ENCODE measurements around the gene CSK. TPM values are rescaled to one million over a fixed set of nuclear protein-coding genes. Genes with fewer than 3 reads are reported as not detected.
A peak's percentile ranks its signal among the peaks of the same experiment; 100 is the strongest.

The CSK gene
- total and polyA plus RNA-seq, 2 of the 8 experiments (the other 6 are each of a cell fraction or from before 2014, with no cell fraction given) = 13.7 to 50.2 TPM

DNA sequence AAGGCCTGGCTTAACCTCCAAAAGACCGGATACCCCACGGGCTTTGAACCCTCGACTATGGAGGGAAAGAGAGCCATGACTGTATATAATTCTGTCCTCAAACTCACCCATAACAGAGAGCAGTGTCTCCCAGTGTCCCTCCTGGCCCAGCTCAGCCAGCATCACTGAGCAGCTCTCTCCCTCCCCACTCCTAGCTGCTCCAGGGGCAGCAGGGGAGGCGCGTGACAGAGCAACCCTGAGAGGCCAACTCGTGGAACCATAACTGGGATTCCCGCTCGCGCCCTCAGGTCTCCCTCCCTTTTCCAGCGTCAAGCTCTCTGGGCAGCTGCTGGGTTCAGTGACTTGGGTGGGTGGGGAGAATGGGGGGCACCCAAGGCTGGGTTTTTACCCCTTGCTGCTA is 44.0 kb downstream of the CSK start:
- no peak overlapping the region for H2BK5ac ChIP-seq (ENCODE audit: low read depth, low read length)
- H2AK5ac ChIP-seq (ENCODE audit: low read depth, low read length) = no peak overlapping the region
- H3K9me3 ChIP-seq (ENCODE audit: insufficient read depth in 2 of 2, low read depth in 1 of 2, low read length in 1 of 2) = no peaks in the 10 kb centered on the region
- peak overlapping the region; percentile 58 to 61 for H3K4me2 ChIP-seq (ENCODE audit: insufficient read depth in 1 of 2, low read depth in 2 of 2, low read length in 2 of 2)
- TF ChIP-seq EZH2 (IDR thresholded peaks at IDR 0.05; ENCODE audit: low read depth, low read length, severe bottlenecking) (no peak), MAFK (IDR thresholded peaks at IDR 0.05; ENCODE audit: low read depth, low read length) (no peak), SP2 (IDR thresholded peaks at IDR 0.05; ENCODE audit: low read length) (no peak), GABPA (IDR thresholded peaks at IDR 0.05; ENCODE audit: borderline replicate concordance, insufficient read depth, low read length) (no peak), POU5F1 (IDR thresholded peaks at IDR 0.05; ENCODE audit: low read depth, low read length) (no peak), HDAC2 (IDR thresholded peaks at IDR 0.05; ENCODE audit: borderline replicate concordance in 1 of 2, low read depth in 2 of 2, low read length in 2 of 2) (no peak), ZNF274 (IDR thresholded peaks at IDR 0.05; ENCODE audit: borderline replicate concordance, extremely low read depth, low read length) (no peak)
- TF ChIP-seq, protein P1, sequence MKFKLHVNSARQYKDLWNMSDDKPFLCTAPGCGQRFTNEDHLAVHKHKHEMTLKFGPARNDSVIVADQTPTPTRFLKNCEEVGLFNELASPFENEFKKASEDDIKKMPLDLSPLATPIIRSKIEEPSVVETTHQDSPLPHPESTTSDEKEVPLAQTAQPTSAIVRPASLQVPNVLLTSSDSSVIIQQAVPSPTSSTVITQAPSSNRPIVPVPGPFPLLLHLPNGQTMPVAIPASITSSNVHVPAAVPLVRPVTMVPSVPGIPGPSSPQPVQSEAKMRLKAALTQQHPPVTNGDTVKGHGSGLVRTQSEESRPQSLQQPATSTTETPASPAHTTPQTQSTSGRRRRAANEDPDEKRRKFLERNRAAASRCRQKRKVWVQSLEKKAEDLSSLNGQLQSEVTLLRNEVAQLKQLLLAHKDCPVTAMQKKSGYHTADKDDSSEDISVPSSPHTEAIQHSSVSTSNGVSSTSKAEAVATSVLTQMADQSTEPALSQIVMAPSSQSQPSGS (IDR thresholded peaks at IDR 0.05; ENCODE audit: low read length) = no peak
- H3K23ac ChIP-seq (ENCODE audit: insufficient read length) = no peak overlapping the region
- H3K9ac ChIP-seq (replicated peaks in 1 of 4; ENCODE audit: extremely low read depth in 1 of 4, low read depth in 3 of 4, low read length in 3 of 4) = no peak overlapping the region
- no peaks in the 10 kb centered on the region for H3K79me1 ChIP-seq (ENCODE audit: low read depth, low read length)
- H2BK12ac ChIP-seq (ENCODE audit: low read depth, low read length) = 0 out of 2 replicates have a peak overlapping the region, but pooled peaks have one; percentile 27
- H2AFZ ChIP-seq (ENCODE audit: low read length) = no peak overlapping the region
- ChIA-PET POLR2A (ENCODE audit: partially characterized antibody) (interaction anchor here (1.1 to 3.1 kb wide), 6 partner anchors 10 to 66 kb away, joined by 3 to 12 read pairs (median 7); partner anchors contain the start of genes LMAN1L and ULK3), CTCF (ENCODE audit: partially characterized antibody) (interaction anchor here (0.5 to 15.7 kb wide), 20 partner anchors 10 to 341 kb away, joined by 3 to 135 read pairs (median 5); partner anchors contain the start of genes CSK and LMAN1L)
- peak overlapping the region in 1 of 4 experiments; percentile 41; a peak in 2 of 8 replicates for H3K4me3 ChIP-seq (ENCODE audit: extremely low read depth in 1 of 4, insufficient read depth in 2 of 4, low read depth in 3 of 4, low read length in 4 of 4)
- no peak overlapping the region for H2BK120ac ChIP-seq (replicated peaks; ENCODE audit: low read depth, low read length)
- H3K27me3 ChIP-seq (replicated peaks in 1 of 4; ENCODE audit: control insufficient read depth in 3 of 4, extremely low read depth in 1 of 4, insufficient read depth in 3 of 4, low read length in 3 of 4) = peaks cover 4 to 47% (median 29%) of the 10 kb centered on the region in 4 experiments
- no peaks in the 10 kb centered on the region for H3K79me2 ChIP-seq (ENCODE audit: control insufficient read depth in 1 of 2, insufficient read depth in 2 of 2, low read length in 2 of 2)
- H4K8ac ChIP-seq (ENCODE audit: extremely low read depth, insufficient read depth, low read length) = no peak overlapping the region
- DNase-seq (ENCODE audit: low read depth in 1 of 2, low spot score in 2 of 2) = no peak
- H2BK15ac ChIP-seq (ENCODE audit: low read length) = no peak overlapping the region
- H3K14ac ChIP-seq (ENCODE audit: insufficient read length) = no peak overlapping the region
- peaks cover 0 to 14% (median 5%) of the 10 kb centered on the region in 4 experiments; a peak in 4 of 7 replicates for H3K4me1 ChIP-seq (replicated peaks in 1 of 4; ENCODE audit: control insufficient read depth in 3 of 4, insufficient read depth in 4 of 4, low read length in 3 of 4)
- H3K56ac ChIP-seq (replicated peaks; ENCODE audit: insufficient read length, low read depth, low read length) = no peak overlapping the region
- no peak overlapping the region for H2BK20ac ChIP-seq (ENCODE audit: low read length)
- peaks cover 0 to 2% of the 10 kb centered on the region in 2 experiments for H4K20me1 ChIP-seq (replicated peaks in 1 of 2; ENCODE audit: control insufficient read depth in 1 of 2, insufficient read depth in 2 of 2, low read length in 2 of 2)
- no peak overlapping the region for H3K27ac ChIP-seq (ENCODE audit: low read depth, low read length)
- H4K91ac ChIP-seq (replicated peaks; ENCODE audit: insufficient read length, low read length) = no peak overlapping the region
- no peak overlapping the region for H3K4ac ChIP-seq (replicated peaks; ENCODE audit: insufficient read length, low read depth, low read length)
- H3K36me3 ChIP-seq (ENCODE audit: control insufficient read depth in 2 of 4, insufficient read depth in 4 of 4, low read length in 3 of 4) = no peaks in the 10 kb centered on the region
- 0 out of 2 replicates have a peak, but pooled peaks cover 4% of the 10 kb centered on the region for H3K23me2 ChIP-seq (ENCODE audit: low read depth, low read length)
- no peak overlapping the region for H4K5ac ChIP-seq (ENCODE audit: insufficient read length, low read depth, low read length)
- WGBS, 2 experiments (ENCODE audit: extremely low coverage in 1 of 2, insufficient coverage in 1 of 2, insufficient read length in 1 of 2, insufficient replicate concordance in 2 of 2, low coverage in 1 of 2, low lambda C conversion rate in 2 of 2, missing lambda C conversion rate in 1 of 2) = 78% methylated on average over 7 of the region's 10 CpGs; no CpG with 5 or more reads in 1 of the 2 experiments
- no peak for FAIRE-seq
- no peak overlapping the region for H3K18ac ChIP-seq (ENCODE audit: extremely low read depth, low read length)
